C4-2B (cell line): Measurements from ENCODE around the gene KLC1.

ENCODE experiments used
- ZFX ChIP-seq: fragments of 450-650 bp; IDR thresholded peaks from 2 replicates; pipeline ENCODE4 v1.6.1; 2017
- TF ChIP-seq, protein P1 (sequence below): fragments of 450-650 bp; conservative IDR thresholded peaks from 2 replicates; pipeline ENCODE4 v1.5.1; 2017; ENCODE audit warnings: mild to moderate bottlenecking

DNA sequence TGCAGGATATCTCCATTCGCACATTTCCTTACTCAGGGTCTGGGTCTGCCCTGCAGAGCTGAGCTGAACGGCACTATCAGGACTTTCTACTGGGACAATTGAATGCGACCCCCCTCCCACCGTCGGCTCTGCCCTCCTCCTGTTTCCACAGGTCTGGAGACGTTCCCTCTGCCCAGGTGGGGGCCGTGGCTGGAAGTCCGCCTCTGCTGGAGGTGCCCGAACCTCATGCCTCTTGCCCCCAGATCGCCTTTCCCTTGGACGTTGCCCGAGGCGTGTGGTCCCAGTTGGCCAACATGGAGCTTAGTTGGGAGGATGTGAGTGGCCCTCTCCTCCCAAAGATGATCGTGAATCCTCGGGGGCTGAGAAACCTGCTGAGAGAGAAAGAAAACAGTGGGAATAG, 21.2 kb upstream of the KLC1 start:
- TF ChIP-seq, protein P1, sequence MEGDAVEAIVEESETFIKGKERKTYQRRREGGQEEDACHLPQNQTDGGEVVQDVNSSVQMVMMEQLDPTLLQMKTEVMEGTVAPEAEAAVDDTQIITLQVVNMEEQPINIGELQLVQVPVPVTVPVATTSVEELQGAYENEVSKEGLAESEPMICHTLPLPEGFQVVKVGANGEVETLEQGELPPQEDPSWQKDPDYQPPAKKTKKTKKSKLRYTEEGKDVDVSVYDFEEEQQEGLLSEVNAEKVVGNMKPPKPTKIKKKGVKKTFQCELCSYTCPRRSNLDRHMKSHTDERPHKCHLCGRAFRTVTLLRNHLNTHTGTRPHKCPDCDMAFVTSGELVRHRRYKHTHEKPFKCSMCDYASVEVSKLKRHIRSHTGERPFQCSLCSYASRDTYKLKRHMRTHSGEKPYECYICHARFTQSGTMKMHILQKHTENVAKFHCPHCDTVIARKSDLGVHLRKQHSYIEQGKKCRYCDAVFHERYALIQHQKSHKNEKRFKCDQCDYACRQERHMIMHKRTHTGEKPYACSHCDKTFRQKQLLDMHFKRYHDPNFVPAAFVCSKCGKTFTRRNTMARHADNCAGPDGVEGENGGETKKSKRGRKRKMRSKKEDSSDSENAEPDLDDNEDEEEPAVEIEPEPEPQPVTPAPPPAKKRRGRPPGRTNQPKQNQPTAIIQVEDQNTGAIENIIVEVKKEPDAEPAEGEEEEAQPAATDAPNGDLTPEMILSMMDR, result no peak
- TF ChIP-seq ZFX, result no peak
